Measurements from ENCODE around the gene SIM1.
A peak's percentile ranks its signal among the peaks of the same experiment; 100 is the strongest.

SIM1 gene

GRCh38 chr6:100440935-100441334 is 23.8 kb downstream of the SIM1 start:
- TF ChIP-seq, protein P1, sequence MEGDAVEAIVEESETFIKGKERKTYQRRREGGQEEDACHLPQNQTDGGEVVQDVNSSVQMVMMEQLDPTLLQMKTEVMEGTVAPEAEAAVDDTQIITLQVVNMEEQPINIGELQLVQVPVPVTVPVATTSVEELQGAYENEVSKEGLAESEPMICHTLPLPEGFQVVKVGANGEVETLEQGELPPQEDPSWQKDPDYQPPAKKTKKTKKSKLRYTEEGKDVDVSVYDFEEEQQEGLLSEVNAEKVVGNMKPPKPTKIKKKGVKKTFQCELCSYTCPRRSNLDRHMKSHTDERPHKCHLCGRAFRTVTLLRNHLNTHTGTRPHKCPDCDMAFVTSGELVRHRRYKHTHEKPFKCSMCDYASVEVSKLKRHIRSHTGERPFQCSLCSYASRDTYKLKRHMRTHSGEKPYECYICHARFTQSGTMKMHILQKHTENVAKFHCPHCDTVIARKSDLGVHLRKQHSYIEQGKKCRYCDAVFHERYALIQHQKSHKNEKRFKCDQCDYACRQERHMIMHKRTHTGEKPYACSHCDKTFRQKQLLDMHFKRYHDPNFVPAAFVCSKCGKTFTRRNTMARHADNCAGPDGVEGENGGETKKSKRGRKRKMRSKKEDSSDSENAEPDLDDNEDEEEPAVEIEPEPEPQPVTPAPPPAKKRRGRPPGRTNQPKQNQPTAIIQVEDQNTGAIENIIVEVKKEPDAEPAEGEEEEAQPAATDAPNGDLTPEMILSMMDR (IDR thresholded peaks at IDR 0.05; ENCODE audit: poor library complexity, severe bottlenecking): no peak
- peaks cover 32% of the 10 kb centered on the region for H3K27me3 ChIP-seq (ENCODE audit: insufficient read depth, poor library complexity, severe bottlenecking)
- ATAC-seq (ENCODE audit: low read depth): no peak
- H3K27ac ChIP-seq (ENCODE audit: poor library complexity, severe bottlenecking): no peak overlapping the region
- no peaks in the 10 kb centered on the region for H3K36me3 ChIP-seq (ENCODE audit: low read depth)
- no peaks in the 10 kb centered on the region for H3K4me1 ChIP-seq (ENCODE audit: insufficient read depth, poor library complexity, severe bottlenecking)
- H3K9me3 ChIP-seq (ENCODE audit: severe bottlenecking): no peaks in the 10 kb centered on the region
- DNase-seq (ENCODE audit: low spot score): no peak
- H3K4me3 ChIP-seq (ENCODE audit: severe bottlenecking): no peak overlapping the region

GRCh38 chr6:100435299-100435698 is 29.4 kb downstream of the SIM1 start:
- DNase-seq (ENCODE audit: low spot score) (no peak), ATAC-seq (ENCODE audit: low read depth) (peak; percentile 90)
- Histone ChIP-seq H3K36me3 (ENCODE audit: low read depth) (no peaks in the 10 kb centered on the region), H3K9me3 (ENCODE audit: severe bottlenecking) (no peaks in the 10 kb centered on the region), H3K4me3 (ENCODE audit: severe bottlenecking) (no peak overlapping the region), H3K4me1 (ENCODE audit: insufficient read depth, poor library complexity, severe bottlenecking) (no peaks in the 10 kb centered on the region), H3K27ac (ENCODE audit: poor library complexity, severe bottlenecking) (no peak overlapping the region), H3K27me3 (ENCODE audit: insufficient read depth, poor library complexity, severe bottlenecking) (no peaks in the 10 kb centered on the region)
- TF ChIP-seq, protein P1 (IDR thresholded peaks at IDR 0.05; ENCODE audit: poor library complexity, severe bottlenecking): no peak

DNA sequence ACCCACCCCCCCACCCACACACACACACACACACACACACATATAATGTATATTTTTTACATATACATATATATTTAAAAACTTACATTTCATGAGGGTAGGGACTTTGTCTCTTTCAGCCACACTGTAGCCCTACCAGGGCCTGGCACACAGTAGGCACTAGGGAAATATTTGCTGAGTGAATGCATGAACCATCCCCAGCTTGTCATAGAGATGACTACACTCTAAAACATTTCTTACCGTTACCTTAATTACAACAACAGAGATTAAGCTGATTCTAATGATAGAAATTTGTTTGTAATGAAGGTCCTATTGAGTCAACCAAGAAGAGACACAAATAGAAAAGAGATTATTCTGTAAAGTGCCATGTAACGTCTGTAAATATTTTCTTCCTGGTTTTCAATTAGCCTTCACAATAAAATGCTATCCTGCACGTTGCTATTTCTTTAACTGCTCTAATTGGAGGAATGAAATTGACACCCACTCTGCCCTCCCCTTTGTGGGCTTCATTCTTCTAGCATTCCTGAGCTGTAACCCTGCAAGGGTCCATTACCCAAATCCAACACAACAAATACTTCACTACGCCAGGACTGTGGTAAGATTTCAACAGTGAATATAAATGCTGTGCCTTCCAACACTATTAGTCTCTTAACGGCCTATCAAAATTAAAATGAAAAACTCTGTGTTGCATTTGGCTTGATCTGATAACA is 30.8 kb downstream of the SIM1 start:
- Histone ChIP-seq H3K27ac (ENCODE audit: poor library complexity, severe bottlenecking) (no peak overlapping the region), H3K9me3 (ENCODE audit: severe bottlenecking) (no peaks in the 10 kb centered on the region), H3K4me1 (ENCODE audit: insufficient read depth, poor library complexity, severe bottlenecking) (no peaks in the 10 kb centered on the region), H3K27me3 (ENCODE audit: insufficient read depth, poor library complexity, severe bottlenecking) (no peaks in the 10 kb centered on the region), H3K4me3 (ENCODE audit: severe bottlenecking) (no peak overlapping the region), H3K36me3 (ENCODE audit: low read depth) (no peaks in the 10 kb centered on the region)
- DNase-seq (ENCODE audit: low spot score): no peak
- TF ChIP-seq, protein P1 (IDR thresholded peaks at IDR 0.05; ENCODE audit: poor library complexity, severe bottlenecking): no peak
- no peak for ATAC-seq (ENCODE audit: low read depth)

DNA sequence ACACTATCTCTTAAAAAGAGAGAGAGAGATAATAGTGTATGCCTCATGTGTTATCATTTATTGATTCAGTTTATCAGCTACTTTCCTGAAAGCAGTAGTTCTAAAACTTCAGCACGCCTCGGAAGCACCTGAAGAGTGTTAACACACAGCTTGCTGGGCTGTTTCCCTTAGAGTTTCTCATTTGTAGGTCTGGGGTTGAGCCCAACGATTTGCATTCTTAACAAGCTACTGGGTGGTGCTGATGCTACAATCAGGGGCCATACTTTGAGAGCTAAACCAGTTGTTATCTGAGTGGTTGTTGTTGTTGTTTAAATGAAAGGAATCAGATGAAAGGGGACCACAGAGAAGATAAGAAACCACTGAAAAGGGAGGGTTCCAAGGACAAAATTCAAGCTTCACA is 32.6 kb downstream of the SIM1 start:
- no peaks in the 10 kb centered on the region for H3K27me3 ChIP-seq (ENCODE audit: insufficient read depth, poor library complexity, severe bottlenecking)
- H3K9me3 ChIP-seq (ENCODE audit: severe bottlenecking): no peaks in the 10 kb centered on the region
- H3K4me3 ChIP-seq (ENCODE audit: severe bottlenecking): no peak overlapping the region
- TF ChIP-seq, protein P1 (IDR thresholded peaks at IDR 0.05; ENCODE audit: poor library complexity, severe bottlenecking): no peak
- no peaks in the 10 kb centered on the region for H3K36me3 ChIP-seq (ENCODE audit: low read depth)
- no peaks in the 10 kb centered on the region for H3K4me1 ChIP-seq (ENCODE audit: insufficient read depth, poor library complexity, severe bottlenecking)
- ATAC-seq (ENCODE audit: low read depth) (no peak), DNase-seq (ENCODE audit: low spot score) (no peak)
- H3K27ac ChIP-seq (ENCODE audit: poor library complexity, severe bottlenecking): no peak overlapping the region

DNA sequence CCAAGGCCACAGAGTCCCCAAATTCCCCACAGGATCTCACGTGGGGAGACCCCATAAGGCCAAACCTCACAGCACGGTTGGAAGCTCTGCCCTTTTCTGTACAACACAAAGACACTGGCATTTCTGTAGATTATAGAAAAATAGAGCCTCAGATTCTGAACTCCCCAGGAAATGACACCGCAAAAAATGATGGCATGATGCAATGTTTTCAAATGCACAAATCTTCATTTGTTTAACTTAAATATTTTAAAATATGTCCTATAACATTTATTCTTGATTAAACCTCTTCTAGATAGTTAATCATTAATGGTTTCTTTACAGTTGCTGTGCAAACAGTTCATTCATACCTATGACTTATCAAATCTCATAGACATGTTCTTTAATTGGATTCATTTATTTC is 33.8 kb downstream of the SIM1 start:
- Histone ChIP-seq H3K4me3 (ENCODE audit: severe bottlenecking) (no peak overlapping the region), H3K27ac (ENCODE audit: poor library complexity, severe bottlenecking) (no peak overlapping the region), H3K9me3 (ENCODE audit: severe bottlenecking) (no peaks in the 10 kb centered on the region), H3K4me1 (ENCODE audit: insufficient read depth, poor library complexity, severe bottlenecking) (no peaks in the 10 kb centered on the region), H3K27me3 (ENCODE audit: insufficient read depth, poor library complexity, severe bottlenecking) (no peaks in the 10 kb centered on the region), H3K36me3 (ENCODE audit: low read depth) (no peaks in the 10 kb centered on the region)
- DNase-seq (ENCODE audit: low spot score): no peak
- TF ChIP-seq, protein P1 (IDR thresholded peaks at IDR 0.05; ENCODE audit: poor library complexity, severe bottlenecking): no peak
- ATAC-seq (ENCODE audit: low read depth): no peak

Measured in RWPE2 (cell line).